HEK293 (cell line): Measurements from ENCODE around the gene CAMTA2.

Experiments
- AEBP2 ChIP-seq: fragments of 450-650 bp; formaldehyde crosslinking; IDR thresholded peaks from 2 replicates; pipeline ENCODE4 v1.5.1; 2016; ENCODE audit warnings: missing biosample characterization, missing genetic modification characterization, borderline replicate concordance
- GLI4 ChIP-seq: fragments of 450-650 bp; formaldehyde crosslinking; IDR thresholded peaks from 2 replicates; pipeline ENCODE4 v1.5.1; 2016; ENCODE audit warnings: missing biosample characterization, missing genetic modification characterization
- GLIS2 ChIP-seq: fragments of 450-650 bp; formaldehyde crosslinking; IDR thresholded peaks from 2 replicates; pipeline ENCODE4 v1.5.1; 2016; ENCODE audit warnings: missing biosample characterization, missing genetic modification characterization
- HOXA7 ChIP-seq: sonication (generic); formaldehyde crosslinking; IDR thresholded peaks from 2 replicates; pipeline ENCODE4 v1.8.1; 2022; ENCODE audit warnings: missing genetic modification reagents, borderline replicate concordance
- ZFP41 ChIP-seq: fragments of 450-650 bp; formaldehyde crosslinking; IDR thresholded peaks from 2 replicates; pipeline ENCODE4 v1.5.1; 2016; ENCODE audit warnings: missing biosample characterization, missing genetic modification characterization, borderline replicate concordance
- ZNF18 ChIP-seq: fragments of 450-650 bp; formaldehyde crosslinking; IDR thresholded peaks from 2 replicates; pipeline ENCODE4 v1.5.1; 2016; ENCODE audit warnings: missing biosample characterization, missing genetic modification characterization
- ZNF184 ChIP-seq: fragments of 450-650 bp; IDR thresholded peaks from 2 replicates; pipeline ENCODE4 v1.5.1; 2018; ENCODE audit warnings: missing biosample characterization, mild to moderate bottlenecking, missing genetic modification characterization
- ZNF221 ChIP-seq: fragments of 450-650 bp; formaldehyde crosslinking; IDR thresholded peaks from 2 replicates; pipeline ENCODE4 v1.5.1; 2017; ENCODE audit warnings: missing biosample characterization, missing genetic modification characterization, borderline replicate concordance
- ZNF248 ChIP-seq: fragments of 450-650 bp; formaldehyde crosslinking; IDR thresholded peaks from 2 replicates; pipeline ENCODE4 v1.5.1; 2017; ENCODE audit warnings: missing biosample characterization, missing genetic modification characterization
- ZNF449 ChIP-seq: fragments of 450-650 bp; formaldehyde crosslinking; IDR thresholded peaks from 2 replicates; pipeline ENCODE4 v1.5.1; 2017; ENCODE audit warnings: missing biosample characterization, mild to moderate bottlenecking, missing genetic modification characterization, moderate library complexity
- ZNF555 ChIP-seq: fragments of 450-650 bp; formaldehyde crosslinking; conservative IDR thresholded peaks from 2 replicates; pipeline ENCODE4 v1.5.1; 2017; ENCODE audit warnings: missing biosample characterization, mild to moderate bottlenecking, missing genetic modification characterization, inconsistent platforms
- ZNF561 ChIP-seq: fragments of 450-650 bp; IDR thresholded peaks from 2 replicates; pipeline ENCODE4 v1.5.1; 2018; ENCODE audit warnings: missing biosample characterization, missing genetic modification characterization, borderline replicate concordance
- ZNF585B ChIP-seq: fragments of 450-650 bp; formaldehyde crosslinking; IDR thresholded peaks from 2 replicates; pipeline ENCODE4 v1.5.1; 2016; ENCODE audit warnings: missing biosample characterization, missing genetic modification characterization
- ZNF621 ChIP-seq: fragments of 450-650 bp; formaldehyde crosslinking; IDR thresholded peaks from 2 replicates; pipeline ENCODE4 v1.5.1; 2017; ENCODE audit warnings: missing biosample characterization, missing genetic modification characterization
- ZNF654 ChIP-seq: fragments of 450-650 bp; formaldehyde crosslinking; IDR thresholded peaks from 2 replicates; pipeline ENCODE4 v1.5.1; 2016; ENCODE audit warnings: low read depth, missing biosample characterization, missing genetic modification characterization
- TF ChIP-seq, protein P1 (sequence below): fragments of 450-650 bp; formaldehyde crosslinking; conservative IDR thresholded peaks from 2 replicates; pipeline ENCODE4 v1.5.1; 2016; ENCODE audit warnings: low read depth, missing biosample characterization, missing genetic modification characterization
- TF ChIP-seq, protein P2 (sequence below): fragments of 450-650 bp; formaldehyde crosslinking; IDR thresholded peaks from 2 replicates; pipeline ENCODE4 v1.5.1; 2016; ENCODE audit warnings: missing biosample characterization, missing genetic modification characterization
- TF ChIP-seq, protein P3 (sequence below): fragments of 450-650 bp; formaldehyde crosslinking; IDR thresholded peaks from 2 replicates; pipeline ENCODE4 v1.5.1; 2016; ENCODE audit warnings: missing biosample characterization, missing genetic modification characterization, low read depth
- TF ChIP-seq, protein P4 (sequence below): fragments of 450-650 bp; formaldehyde crosslinking; optimal IDR thresholded peaks from 2 replicates; pipeline ENCODE3; 2016; ENCODE audit warnings: missing biosample characterization, mild to moderate bottlenecking, missing genetic modification characterization
- TF ChIP-seq, protein P5 (sequence below): fragments of 450-650 bp; formaldehyde crosslinking; IDR thresholded peaks from 2 replicates; pipeline ENCODE4 v1.5.1; 2017; ENCODE audit warnings: missing biosample characterization, missing genetic modification characterization

The CAMTA2 gene

DNA sequence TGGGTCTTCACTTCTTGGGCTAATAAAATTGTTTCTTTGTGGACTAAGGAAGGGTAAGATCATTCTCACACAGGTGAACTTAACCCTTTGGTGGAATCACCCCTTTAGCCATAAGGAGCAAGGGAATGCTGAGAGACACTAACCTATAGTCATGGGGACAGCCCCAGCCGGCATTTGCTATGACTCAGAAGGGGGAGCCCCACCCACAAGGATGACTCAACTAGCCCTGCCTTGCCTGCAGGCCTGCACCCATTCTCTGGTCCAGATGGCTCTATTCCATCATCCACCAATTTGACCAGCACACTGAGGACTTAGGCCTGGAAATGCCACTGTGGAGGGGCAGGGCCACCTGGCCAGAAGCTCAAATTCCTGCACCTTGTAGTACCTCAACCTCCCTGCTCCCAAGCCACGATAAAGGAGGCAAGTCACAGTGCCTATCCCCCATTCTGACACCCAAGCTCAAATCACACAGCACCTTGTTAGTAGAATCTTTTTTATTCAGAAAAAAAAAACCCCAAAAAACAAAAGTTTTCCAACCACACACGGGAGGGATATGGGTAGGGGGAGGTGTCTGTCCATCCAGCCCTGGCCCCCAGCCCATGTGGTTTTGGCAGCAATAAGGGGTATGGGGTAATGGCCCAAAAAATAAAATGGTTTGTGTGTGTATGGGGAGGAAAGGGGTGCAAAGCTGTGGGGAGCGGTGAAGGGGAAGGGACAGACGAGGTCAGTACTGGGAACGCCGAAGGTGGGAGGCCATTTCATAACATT, 42.1 kb downstream of the CAMTA2 start (continued):
- TF ChIP-seq ZNF18 (tag by site-specific recombination) (no peak), ZNF248 (no peak), GLIS2 (tag by site-specific recombination) (no peak), ZNF585B (tag by site-specific recombination) (no peak), ZNF621 (tag by site-specific recombination) (no peak), ZNF221 (tag by site-specific recombination) (no peak), ZNF449 (no peak), GLI4 (tag by site-specific recombination) (no peak), ZNF184 (tag by site-specific recombination) (peak; percentile 46), ZNF654 (tag by site-specific recombination) (no peak), HOXA7 (no peak), ZNF555 (tag by site-specific recombination) (no peak), ZFP41 (tag by site-specific recombination) (no peak), AEBP2 (tag by site-specific recombination) (no peak), ZNF561 (tag by site-specific recombination) (no peak)
- TF ChIP-seq, protein P1, sequence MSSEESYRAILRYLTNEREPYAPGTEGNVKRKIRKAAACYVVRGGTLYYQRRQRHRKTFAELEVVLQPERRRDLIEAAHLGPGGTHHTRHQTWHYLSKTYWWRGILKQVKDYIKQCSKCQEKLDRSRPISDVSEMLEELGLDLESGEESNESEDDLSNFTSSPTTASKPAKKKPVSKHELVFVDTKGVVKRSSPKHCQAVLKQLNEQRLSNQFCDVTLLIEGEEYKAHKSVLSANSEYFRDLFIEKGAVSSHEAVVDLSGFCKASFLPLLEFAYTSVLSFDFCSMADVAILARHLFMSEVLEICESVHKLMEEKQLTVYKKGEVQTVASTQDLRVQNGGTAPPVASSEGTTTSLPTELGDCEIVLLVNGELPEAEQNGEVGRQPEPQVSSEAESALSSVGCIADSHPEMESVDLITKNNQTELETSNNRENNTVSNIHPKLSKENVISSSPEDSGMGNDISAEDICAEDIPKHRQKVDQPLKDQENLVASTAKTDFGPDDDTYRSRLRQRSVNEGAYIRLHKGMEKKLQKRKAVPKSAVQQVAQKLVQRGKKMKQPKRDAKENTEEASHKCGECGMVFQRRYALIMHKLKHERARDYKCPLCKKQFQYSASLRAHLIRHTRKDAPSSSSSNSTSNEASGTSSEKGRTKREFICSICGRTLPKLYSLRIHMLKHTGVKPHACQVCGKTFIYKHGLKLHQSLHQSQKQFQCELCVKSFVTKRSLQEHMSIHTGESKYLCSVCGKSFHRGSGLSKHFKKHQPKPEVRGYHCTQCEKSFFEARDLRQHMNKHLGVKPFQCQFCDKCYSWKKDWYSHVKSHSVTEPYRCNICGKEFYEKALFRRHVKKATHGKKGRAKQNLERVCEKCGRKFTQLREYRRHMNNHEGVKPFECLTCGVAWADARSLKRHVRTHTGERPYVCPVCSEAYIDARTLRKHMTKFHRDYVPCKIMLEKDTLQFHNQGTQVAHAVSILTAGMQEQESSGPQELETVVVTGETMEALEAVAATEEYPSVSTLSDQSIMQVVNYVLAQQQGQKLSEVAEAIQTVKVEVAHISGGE (tag by site-specific recombination), result no peak
- TF ChIP-seq, protein P2, sequence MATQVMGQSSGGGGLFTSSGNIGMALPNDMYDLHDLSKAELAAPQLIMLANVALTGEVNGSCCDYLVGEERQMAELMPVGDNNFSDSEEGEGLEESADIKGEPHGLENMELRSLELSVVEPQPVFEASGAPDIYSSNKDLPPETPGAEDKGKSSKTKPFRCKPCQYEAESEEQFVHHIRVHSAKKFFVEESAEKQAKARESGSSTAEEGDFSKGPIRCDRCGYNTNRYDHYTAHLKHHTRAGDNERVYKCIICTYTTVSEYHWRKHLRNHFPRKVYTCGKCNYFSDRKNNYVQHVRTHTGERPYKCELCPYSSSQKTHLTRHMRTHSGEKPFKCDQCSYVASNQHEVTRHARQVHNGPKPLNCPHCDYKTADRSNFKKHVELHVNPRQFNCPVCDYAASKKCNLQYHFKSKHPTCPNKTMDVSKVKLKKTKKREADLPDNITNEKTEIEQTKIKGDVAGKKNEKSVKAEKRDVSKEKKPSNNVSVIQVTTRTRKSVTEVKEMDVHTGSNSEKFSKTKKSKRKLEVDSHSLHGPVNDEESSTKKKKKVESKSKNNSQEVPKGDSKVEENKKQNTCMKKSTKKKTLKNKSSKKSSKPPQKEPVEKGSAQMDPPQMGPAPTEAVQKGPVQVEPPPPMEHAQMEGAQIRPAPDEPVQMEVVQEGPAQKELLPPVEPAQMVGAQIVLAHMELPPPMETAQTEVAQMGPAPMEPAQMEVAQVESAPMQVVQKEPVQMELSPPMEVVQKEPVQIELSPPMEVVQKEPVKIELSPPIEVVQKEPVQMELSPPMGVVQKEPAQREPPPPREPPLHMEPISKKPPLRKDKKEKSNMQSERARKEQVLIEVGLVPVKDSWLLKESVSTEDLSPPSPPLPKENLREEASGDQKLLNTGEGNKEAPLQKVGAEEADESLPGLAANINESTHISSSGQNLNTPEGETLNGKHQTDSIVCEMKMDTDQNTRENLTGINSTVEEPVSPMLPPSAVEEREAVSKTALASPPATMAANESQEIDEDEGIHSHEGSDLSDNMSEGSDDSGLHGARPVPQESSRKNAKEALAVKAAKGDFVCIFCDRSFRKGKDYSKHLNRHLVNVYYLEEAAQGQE (tag by site-specific recombination), result no peak
- TF ChIP-seq, protein P3, sequence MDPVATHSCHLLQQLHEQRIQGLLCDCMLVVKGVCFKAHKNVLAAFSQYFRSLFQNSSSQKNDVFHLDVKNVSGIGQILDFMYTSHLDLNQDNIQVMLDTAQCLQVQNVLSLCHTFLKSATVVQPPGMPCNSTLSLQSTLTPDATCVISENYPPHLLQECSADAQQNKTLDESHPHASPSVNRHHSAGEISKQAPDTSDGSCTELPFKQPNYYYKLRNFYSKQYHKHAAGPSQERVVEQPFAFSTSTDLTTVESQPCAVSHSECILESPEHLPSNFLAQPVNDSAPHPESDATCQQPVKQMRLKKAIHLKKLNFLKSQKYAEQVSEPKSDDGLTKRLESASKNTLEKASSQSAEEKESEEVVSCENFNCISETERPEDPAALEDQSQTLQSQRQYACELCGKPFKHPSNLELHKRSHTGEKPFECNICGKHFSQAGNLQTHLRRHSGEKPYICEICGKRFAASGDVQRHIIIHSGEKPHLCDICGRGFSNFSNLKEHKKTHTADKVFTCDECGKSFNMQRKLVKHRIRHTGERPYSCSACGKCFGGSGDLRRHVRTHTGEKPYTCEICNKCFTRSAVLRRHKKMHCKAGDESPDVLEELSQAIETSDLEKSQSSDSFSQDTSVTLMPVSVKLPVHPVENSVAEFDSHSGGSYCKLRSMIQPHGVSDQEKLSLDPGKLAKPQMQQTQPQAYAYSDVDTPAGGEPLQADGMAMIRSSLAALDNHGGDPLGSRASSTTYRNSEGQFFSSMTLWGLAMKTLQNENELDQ (tag by site-specific recombination), result no peak
- TF ChIP-seq, protein P4, sequence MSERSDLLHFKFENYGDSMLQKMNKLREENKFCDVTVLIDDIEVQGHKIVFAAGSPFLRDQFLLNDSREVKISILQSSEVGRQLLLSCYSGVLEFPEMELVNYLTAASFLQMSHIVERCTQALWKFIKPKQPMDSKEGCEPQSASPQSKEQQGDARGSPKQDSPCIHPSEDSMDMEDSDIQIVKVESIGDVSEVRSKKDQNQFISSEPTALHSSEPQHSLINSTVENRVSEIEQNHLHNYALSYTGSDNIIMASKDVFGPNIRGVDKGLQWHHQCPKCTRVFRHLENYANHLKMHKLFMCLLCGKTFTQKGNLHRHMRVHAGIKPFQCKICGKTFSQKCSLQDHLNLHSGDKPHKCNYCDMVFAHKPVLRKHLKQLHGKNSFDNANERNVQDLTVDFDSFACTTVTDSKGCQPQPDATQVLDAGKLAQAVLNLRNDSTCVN, result no peak
- TF ChIP-seq, protein P5, sequence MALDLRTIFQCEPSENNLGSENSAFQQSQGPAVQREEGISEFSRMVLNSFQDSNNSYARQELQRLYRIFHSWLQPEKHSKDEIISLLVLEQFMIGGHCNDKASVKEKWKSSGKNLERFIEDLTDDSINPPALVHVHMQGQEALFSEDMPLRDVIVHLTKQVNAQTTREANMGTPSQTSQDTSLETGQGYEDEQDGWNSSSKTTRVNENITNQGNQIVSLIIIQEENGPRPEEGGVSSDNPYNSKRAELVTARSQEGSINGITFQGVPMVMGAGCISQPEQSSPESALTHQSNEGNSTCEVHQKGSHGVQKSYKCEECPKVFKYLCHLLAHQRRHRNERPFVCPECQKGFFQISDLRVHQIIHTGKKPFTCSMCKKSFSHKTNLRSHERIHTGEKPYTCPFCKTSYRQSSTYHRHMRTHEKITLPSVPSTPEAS (tag by site-specific recombination), result no peak
